ENCODE results near the gene LETM1. TPM values are rescaled to one million over a fixed set of nuclear protein-coding genes. Genes with fewer than 3 reads are reported as not detected.

LETM1 gene
- total RNA-seq, 5 donors from 2014 or later (not counting 1 experiment from before 2014, with no cell fraction given) = 35.4 to 60.3 (median 53.5) TPM

DNA sequence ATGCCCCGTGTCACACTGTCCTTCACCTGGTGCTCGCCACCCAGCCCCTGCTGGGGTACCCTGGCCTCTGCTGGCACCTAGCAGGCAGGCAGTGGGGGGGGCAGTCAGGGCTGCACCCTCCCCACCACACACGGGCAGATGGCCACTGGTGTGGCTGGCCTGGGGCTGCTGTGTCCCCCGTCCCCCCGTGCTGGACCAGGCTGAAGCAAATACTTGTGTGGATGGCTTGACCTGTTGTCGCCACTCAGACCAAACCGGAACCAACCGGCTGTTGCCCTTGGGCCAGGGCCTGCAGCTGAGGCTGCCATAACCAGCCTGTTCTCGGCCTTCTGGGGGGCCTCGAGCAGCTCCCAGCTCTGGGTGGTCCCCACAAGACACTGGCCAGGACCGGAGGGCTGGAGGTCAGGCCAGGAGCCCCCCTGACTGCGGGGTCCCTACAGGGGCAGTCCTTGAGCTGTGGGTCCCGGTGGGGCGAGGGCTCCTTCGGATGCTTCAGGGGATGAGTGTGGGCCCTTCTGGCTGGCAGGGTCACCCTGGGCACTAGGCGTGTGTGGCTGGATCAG is 58.6 kb downstream of the LETM1 start:
- POLR2A ChIA-PET = no interaction called here
- H3K27ac Mint-ChIP-seq = no peak overlapping the region
- Histone ChIP-seq H3K27ac (ENCODE audit: low read length) (no peak overlapping the region), H3K4me1 (ENCODE audit: control insufficient read depth in 1 of 2, extremely low read depth in 1 of 2, insufficient read depth in 2 of 2, low read length in 2 of 2) (peaks cover 0 to 20% of the 10 kb centered on the region in 2 experiments), H3K9me3 (no peaks in the 10 kb centered on the region), H3K36me3 (ENCODE audit: control insufficient read depth in 2 of 2, extremely low read depth in 1 of 2, insufficient read depth in 1 of 2, low read length in 1 of 2) (no peaks in the 10 kb centered on the region), H3K27me3 (replicated peaks in 1 of 2; ENCODE audit: control insufficient read depth in 2 of 2, extremely low read depth in 1 of 2, insufficient read depth in 2 of 2, low read length in 1 of 2) (peaks cover 5 to 68% of the 10 kb centered on the region in 2 experiments), H3K4me3 (ENCODE audit: control insufficient read depth in 1 of 2, extremely low read depth in 1 of 2, low read length in 1 of 2) (no peak overlapping the region)
- peaks cover 0 to 5% (median 0%) of the 10 kb centered on the region in 3 donors for H3K4me1 Mint-ChIP-seq
- CTCF ChIA-PET = no interaction called here
- DNase-seq (no peak), ATAC-seq (replicated peaks in 1 of 4) (no peak)
- no peaks in the 10 kb centered on the region for H3K9me3 Mint-ChIP-seq
- 85% methylated on average over 15 of the region's 16 CpGs for WGBS (ENCODE audit: insufficient coverage)
- H3K36me3 Mint-ChIP-seq = no peaks in the 10 kb centered on the region
- H3K4me3 Mint-ChIP-seq = no peak overlapping the region
- H3K27me3 Mint-ChIP-seq = peaks cover 10 to 32% of the 10 kb centered on the region in 2 donors

DNA sequence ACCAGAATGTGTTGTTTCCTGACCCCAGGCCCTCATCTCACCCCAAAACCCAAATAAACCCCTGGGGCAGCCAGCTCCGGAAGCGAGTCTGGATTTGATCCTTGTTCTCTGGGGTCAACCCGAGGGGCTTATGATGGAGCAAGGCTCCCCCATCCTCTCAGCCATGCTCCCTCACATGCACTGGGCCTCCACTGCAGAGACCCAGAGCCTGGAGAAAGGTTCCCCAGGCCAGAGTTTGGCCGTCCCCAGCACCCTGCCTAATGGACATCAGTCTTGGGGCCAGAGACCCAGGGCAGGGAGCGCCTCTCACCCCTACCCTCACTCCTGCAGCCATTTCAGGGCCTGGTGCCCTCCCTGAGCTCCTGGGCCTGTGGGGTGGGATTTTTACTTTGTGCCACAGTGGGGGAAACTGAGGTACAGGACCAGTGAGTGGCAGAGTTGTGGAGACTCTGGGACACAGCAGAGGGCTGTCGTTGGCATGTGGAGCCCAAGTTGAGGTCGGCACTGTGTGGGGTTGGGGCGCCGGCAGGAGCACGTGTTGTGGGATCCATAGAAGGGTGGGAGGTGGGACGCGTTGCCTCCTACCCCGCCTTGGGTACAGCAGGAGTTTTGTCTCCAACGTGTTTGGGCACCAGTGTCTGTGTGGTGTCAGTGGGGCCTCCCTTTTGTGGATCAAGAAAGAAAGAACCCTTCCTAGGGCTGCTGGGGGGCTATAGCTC is 59.3 kb downstream of the LETM1 start:
- CTCF ChIA-PET = no interaction called here
- ATAC-seq (replicated peaks in 1 of 4) (no peak), DNase-seq (no peak)
- Mint-ChIP-seq H3K27me3 (peaks cover 10 to 34% of the 10 kb centered on the region in 2 donors), H3K36me3 (no peaks in the 10 kb centered on the region), H3K27ac (no peak overlapping the region), H3K4me1 (peaks cover 0 to 5% (median 0%) of the 10 kb centered on the region in 3 donors), H3K4me3 (peak overlapping the region in 1 of 3 donors; percentile 24), H3K9me3 (no peaks in the 10 kb centered on the region)
- no peak overlapping the region for H3K4me3 ChIP-seq (ENCODE audit: control insufficient read depth in 1 of 2, extremely low read depth in 1 of 2, low read length in 1 of 2)
- POLR2A ChIA-PET = no interaction called here
- H3K27ac ChIP-seq (ENCODE audit: low read length) = no peak overlapping the region
- H3K27me3 ChIP-seq (replicated peaks in 1 of 2; ENCODE audit: control insufficient read depth in 2 of 2, extremely low read depth in 1 of 2, insufficient read depth in 2 of 2, low read length in 1 of 2) = peaks cover 5 to 75% of the 10 kb centered on the region in 2 experiments
- H3K9me3 ChIP-seq = no peaks in the 10 kb centered on the region
- H3K4me1 ChIP-seq (ENCODE audit: control insufficient read depth in 1 of 2, extremely low read depth in 1 of 2, insufficient read depth in 2 of 2, low read length in 2 of 2) = peaks cover 0 to 20% of the 10 kb centered on the region in 2 experiments
- H3K36me3 ChIP-seq (ENCODE audit: control insufficient read depth in 2 of 2, extremely low read depth in 1 of 2, insufficient read depth in 1 of 2, low read length in 1 of 2) = no peaks in the 10 kb centered on the region
- WGBS (ENCODE audit: insufficient coverage) = 91% methylated on average over 12 of the region's 14 CpGs

DNA sequence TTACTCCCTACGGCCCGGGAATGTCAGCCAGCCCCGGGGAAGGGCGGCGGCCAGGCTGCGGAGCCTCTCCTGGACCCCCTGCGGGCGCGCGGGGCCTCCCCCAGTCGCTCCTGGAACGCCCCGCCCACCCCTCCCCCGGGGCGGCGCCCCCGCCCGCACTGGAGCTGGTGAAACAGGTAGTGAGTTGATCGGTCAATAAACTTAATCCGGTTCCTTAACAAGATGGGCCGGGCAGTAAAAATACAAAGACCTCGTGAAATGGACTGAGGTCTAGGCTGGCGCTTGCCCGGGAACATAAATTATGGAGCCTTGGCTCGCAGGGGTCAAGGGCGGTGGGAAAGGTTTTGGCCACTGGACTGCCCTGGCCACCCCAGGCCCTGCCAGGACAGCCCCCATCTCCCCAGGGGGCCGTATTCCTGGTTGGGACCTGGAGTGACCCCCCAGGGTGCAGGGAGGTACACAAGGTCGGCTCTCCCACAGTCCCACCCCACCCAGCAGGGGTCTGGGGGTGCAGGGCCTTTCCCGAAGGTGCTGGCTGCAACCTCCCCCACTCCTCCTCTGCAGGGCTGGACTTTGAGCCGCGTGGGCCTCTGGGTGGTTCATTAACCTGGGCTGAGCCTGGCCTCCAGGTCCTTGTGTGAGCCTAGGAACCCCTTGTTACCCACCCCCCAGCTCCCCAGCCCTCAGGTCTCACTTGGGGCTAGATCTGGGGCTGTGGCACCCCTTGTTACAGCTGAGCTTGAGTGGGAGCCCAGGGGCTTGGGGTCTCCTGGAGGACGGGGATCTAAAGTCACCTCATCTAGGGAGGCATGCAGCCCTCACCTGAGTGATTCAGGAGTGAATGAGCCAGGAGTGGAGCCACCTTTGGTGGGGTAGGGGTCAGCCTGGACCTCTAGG is 60.4 kb downstream of the LETM1 start:
- H3K27ac Mint-ChIP-seq = no peak overlapping the region
- H3K4me3 Mint-ChIP-seq = peak overlapping the region in 1 of 3 donors; percentile 36
- peaks cover 10 to 43% of the 10 kb centered on the region in 2 donors for H3K27me3 Mint-ChIP-seq
- no peak for ATAC-seq (replicated peaks in 1 of 4)
- 63% methylated on average over 11 of the region's 32 CpGs for WGBS (ENCODE audit: insufficient coverage)
- Histone ChIP-seq H3K4me1 (ENCODE audit: control insufficient read depth in 1 of 2, extremely low read depth in 1 of 2, insufficient read depth in 2 of 2, low read length in 2 of 2) (peaks cover 0 to 20% of the 10 kb centered on the region in 2 experiments), H3K27ac (ENCODE audit: low read length) (no peak overlapping the region), H3K9me3 (no peaks in the 10 kb centered on the region), H3K27me3 (replicated peaks in 1 of 2; ENCODE audit: control insufficient read depth in 2 of 2, extremely low read depth in 1 of 2, insufficient read depth in 2 of 2, low read length in 1 of 2) (peaks cover 5 to 78% of the 10 kb centered on the region in 2 experiments), H3K4me3 (ENCODE audit: control insufficient read depth in 1 of 2, extremely low read depth in 1 of 2, low read length in 1 of 2) (peak overlapping the region in 1 of 2 donors; percentile 27), H3K36me3 (ENCODE audit: control insufficient read depth in 2 of 2, extremely low read depth in 1 of 2, insufficient read depth in 1 of 2, low read length in 1 of 2) (no peaks in the 10 kb centered on the region)
- H3K36me3 Mint-ChIP-seq = no peaks in the 10 kb centered on the region
- ChIA-PET POLR2A (interaction anchor here in 1 of 2 donors (0.6 kb wide), 2 partner anchors 422 to 482 kb away, joined by 3 to 5 read pairs; no protein-coding TSS in a partner anchor), CTCF (no interaction called here)
- H3K9me3 Mint-ChIP-seq = no peaks in the 10 kb centered on the region
- peaks cover 0 to 5% (median 0%) of the 10 kb centered on the region in 3 donors for H3K4me1 Mint-ChIP-seq
- DNase-seq = no peak

DNA sequence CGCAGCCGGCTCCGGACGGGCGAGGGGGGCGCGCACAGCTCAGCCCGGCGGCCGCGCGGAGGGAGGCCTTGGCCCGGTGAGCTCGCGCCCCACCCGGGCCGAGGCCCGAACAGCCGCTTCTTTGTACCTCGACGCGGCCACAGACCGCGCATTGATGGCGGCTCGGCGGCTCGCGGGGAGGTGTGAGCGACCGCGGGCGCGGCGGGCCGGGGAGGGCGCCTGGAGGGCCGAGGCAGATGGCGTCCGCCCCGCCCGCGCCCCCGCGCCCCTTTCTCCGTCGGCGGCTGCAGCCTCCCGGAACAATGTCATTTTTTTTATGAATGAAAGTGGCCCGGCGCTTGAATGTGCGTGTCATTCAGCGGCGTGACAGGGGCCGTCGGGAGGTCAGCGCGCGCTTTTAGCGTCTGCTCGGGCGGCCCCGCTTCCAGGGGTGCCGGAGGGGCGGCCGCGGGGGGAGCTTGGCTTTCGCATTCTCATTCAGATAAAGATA is 61.1 kb downstream of the LETM1 start:
- Histone ChIP-seq H3K4me3 (ENCODE audit: control insufficient read depth in 1 of 2, extremely low read depth in 1 of 2, low read length in 1 of 2) (no peak overlapping the region), H3K27ac (ENCODE audit: low read length) (no peak overlapping the region), H3K36me3 (ENCODE audit: control insufficient read depth in 2 of 2, extremely low read depth in 1 of 2, insufficient read depth in 1 of 2, low read length in 1 of 2) (no peaks in the 10 kb centered on the region), H3K27me3 (replicated peaks in 1 of 2; ENCODE audit: control insufficient read depth in 2 of 2, extremely low read depth in 1 of 2, insufficient read depth in 2 of 2, low read length in 1 of 2) (peaks cover 5 to 78% of the 10 kb centered on the region in 2 experiments), H3K4me1 (ENCODE audit: control insufficient read depth in 1 of 2, extremely low read depth in 1 of 2, insufficient read depth in 2 of 2, low read length in 2 of 2) (peaks cover 0 to 20% of the 10 kb centered on the region in 2 experiments), H3K9me3 (no peaks in the 10 kb centered on the region)
- under 1% methylated on average over 58 of the region's 68 CpGs for WGBS (ENCODE audit: insufficient coverage)
- peaks cover 0 to 5% (median 0%) of the 10 kb centered on the region in 3 donors for H3K4me1 Mint-ChIP-seq
- no peaks in the 10 kb centered on the region for H3K9me3 Mint-ChIP-seq
- H3K4me3 Mint-ChIP-seq = peak overlapping the region in 1 of 3 donors; percentile 36
- H3K36me3 Mint-ChIP-seq = no peaks in the 10 kb centered on the region
- H3K27me3 Mint-ChIP-seq = peaks cover 10 to 42% of the 10 kb centered on the region in 2 donors
- DNase-seq (no peak), ATAC-seq (replicated peaks in 1 of 4) (no peak)
- ChIA-PET CTCF (interaction anchor here in 1 of 2 donors (0.6 kb wide), 1 partner anchor 13 kb away, joined by 4 read pairs; no protein-coding TSS in a partner anchor), POLR2A (no interaction called here)
- no peak overlapping the region for H3K27ac Mint-ChIP-seq

DNA sequence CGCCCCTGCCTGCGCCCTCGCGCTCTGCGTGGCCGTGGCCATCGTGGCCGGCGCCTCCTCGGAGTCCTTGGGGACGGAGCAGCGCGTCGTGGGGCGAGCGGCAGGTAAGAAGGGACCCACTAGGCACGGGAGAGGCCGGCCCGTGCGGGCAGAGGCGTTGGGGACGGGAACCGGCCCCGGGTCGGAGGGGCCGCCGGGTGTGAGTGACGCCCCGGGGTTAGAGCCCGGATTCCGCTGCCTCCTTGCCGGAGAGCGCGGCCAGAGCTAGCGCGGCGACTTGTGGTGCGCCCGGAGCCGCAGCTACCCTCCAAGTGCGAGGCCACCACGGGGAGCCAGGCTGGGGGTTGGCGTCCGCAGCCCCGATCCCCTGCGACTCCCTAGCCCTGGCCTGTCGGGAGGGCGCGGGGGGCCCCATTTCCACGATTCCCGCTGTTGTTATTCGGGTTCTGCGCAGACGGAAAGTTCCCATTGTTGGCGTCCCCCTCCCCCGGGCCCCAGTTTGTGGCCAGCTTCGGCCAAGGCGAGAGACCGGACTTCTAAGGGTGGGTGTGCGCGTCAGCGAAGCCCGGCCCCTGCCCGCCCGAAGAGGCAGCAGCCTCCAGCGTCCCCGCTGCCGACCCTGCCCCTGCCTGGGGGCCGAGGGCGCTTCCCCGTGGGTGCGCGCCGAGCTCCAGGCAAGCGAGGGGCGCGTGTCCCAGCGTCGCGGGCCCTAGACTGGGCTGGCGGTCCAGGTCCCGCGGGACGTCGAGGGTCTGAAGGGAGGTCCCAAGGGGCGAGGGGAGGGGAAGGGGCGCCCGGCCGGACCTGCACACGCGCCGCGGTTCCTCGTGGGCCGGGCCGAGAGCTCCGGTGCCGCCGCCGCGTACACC is 61.8 kb downstream of the LETM1 start:
- Histone ChIP-seq H3K36me3 (ENCODE audit: control insufficient read depth in 2 of 2, extremely low read depth in 1 of 2, insufficient read depth in 1 of 2, low read length in 1 of 2) (no peaks in the 10 kb centered on the region), H3K27me3 (replicated peaks in 1 of 2; ENCODE audit: control insufficient read depth in 2 of 2, extremely low read depth in 1 of 2, insufficient read depth in 2 of 2, low read length in 1 of 2) (peaks cover 5 to 74% of the 10 kb centered on the region in 2 experiments), H3K27ac (ENCODE audit: low read length) (no peak overlapping the region), H3K4me1 (ENCODE audit: control insufficient read depth in 1 of 2, extremely low read depth in 1 of 2, insufficient read depth in 2 of 2, low read length in 2 of 2) (peaks cover 0 to 20% of the 10 kb centered on the region in 2 experiments), H3K4me3 (ENCODE audit: control insufficient read depth in 1 of 2, extremely low read depth in 1 of 2, low read length in 1 of 2) (peak overlapping the region in 1 of 2 donors; percentile 65), H3K9me3 (no peaks in the 10 kb centered on the region)
- POLR2A ChIA-PET = no interaction called here
- no peaks in the 10 kb centered on the region for H3K9me3 Mint-ChIP-seq
- H3K27me3 Mint-ChIP-seq = peaks cover 10 to 39% of the 10 kb centered on the region in 2 donors
- H3K4me1 Mint-ChIP-seq = peaks cover 0 to 5% (median 0%) of the 10 kb centered on the region in 3 donors
- peak in 1 of 35 experiments; percentile 18 for DNase-seq
- peak overlapping the region in 2 of 3 donors; percentile 9 to 28 for H3K4me3 Mint-ChIP-seq
- no peaks in the 10 kb centered on the region for H3K36me3 Mint-ChIP-seq
- ATAC-seq (replicated peaks in 1 of 4) = peak in 2 of 4 experiments; percentile 2 to 4
- 3% methylated on average over 98 of the region's 101 CpGs for WGBS (ENCODE audit: insufficient coverage)
- CTCF ChIA-PET = interaction anchor here in 1 of 2 donors (0.6 kb wide), 1 partner anchor 14 kb away, joined by 4 read pairs; no protein-coding TSS in a partner anchor
- H3K27ac Mint-ChIP-seq = no peak overlapping the region

All from T-cell (primary cell).